ENCODE measurements around the gene OCIAD2. TPM values are rescaled to one million over a fixed set of nuclear protein-coding genes. Genes with fewer than 3 reads are reported as not detected.

Gene OCIAD2
- total RNA-seq, 1 experiment from 2014 or later, result 255 TPM

DNA sequence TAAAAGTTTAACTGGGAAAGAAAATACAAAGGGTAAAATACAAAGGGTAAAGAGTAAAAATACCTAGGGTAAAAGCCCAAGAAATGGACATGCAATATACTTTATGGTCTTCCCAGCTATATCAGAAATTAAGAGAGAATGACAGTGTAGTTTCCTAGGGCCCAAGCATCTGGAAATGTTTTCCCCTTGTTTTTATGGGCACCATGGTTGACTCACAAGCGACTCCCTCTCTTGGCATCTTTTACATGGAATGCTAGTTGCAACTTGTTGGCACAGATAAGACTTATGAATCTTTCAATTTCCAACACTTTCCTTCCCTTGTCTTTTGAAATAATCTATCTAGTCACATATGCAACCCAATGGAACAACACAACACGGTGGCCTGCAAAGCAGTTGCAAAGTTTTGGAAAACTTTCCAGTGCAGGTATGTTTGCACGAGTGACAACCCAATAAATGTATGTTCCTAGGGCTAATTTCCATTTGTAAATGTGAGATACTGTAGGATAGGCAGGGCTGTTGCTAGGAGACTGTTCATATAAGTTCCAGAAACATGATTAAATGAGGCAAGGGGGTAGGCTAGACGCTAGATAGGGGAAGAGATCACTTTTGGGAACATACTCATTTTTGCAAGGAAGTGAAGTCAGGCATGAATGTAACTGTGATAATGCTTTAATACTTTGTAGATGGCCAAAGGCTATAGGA lies 43.1 kb upstream of the OCIAD2 start:
- Histone ChIP-seq H3K9ac (ENCODE audit: low read length) (no peak overlapping the region; the same call in 1 of the 2 replicates), H3K79me2 (ENCODE audit: low read length) (no peaks in the 10 kb centered on the region), H3K27ac (ENCODE audit: low read length) (peak overlapping the region; percentile 73), H3K36me3 (ENCODE audit: low read depth, low read length) (no peaks in the 10 kb centered on the region), H3K27me3 (ENCODE audit: low read length) (no peaks in the 10 kb centered on the region), H3K9me2 (replicated peaks; ENCODE audit: low read length) (no peaks in the 10 kb centered on the region), H3K4me2 (ENCODE audit: low read length) (peak overlapping the region; percentile 35), H3K4me1 (ENCODE audit: insufficient read depth, low read length) (peaks cover 41% of the 10 kb centered on the region), H4K20me1 (ENCODE audit: low read length) (no peaks in the 10 kb centered on the region), H2AFZ (ENCODE audit: low read length) (peak overlapping the region; percentile 50; the same call in 1 of the 2 replicates), H3K4me3 (ENCODE audit: low read length) (no peak overlapping the region), H3F3A (ENCODE audit: low read length, unreplicated experiment) (peaks cover 10% of the 10 kb centered on the region), H3K9me3 (ENCODE audit: low read length) (no peaks in the 10 kb centered on the region)
- ATAC-seq, result peak; percentile 57
- peak; percentile 76 for DNase-seq
- no TSS peak for BruUV-seq (replicated peaks)
- POLR2A ChIA-PET (ENCODE audit: unreplicated experiment), result interaction anchor here (0.5 kb wide), 1 partner anchor 48 kb away, joined by 3 read pairs; no protein-coding TSS in a partner anchor
- CTCF ChIA-PET, result no interaction called here
- TF ChIP-seq EZH2phosphoT487 (IDR thresholded peaks at IDR 0.05; ENCODE audit: borderline replicate concordance, low read length), result no peak
- TF ChIP-seq, protein P1, sequence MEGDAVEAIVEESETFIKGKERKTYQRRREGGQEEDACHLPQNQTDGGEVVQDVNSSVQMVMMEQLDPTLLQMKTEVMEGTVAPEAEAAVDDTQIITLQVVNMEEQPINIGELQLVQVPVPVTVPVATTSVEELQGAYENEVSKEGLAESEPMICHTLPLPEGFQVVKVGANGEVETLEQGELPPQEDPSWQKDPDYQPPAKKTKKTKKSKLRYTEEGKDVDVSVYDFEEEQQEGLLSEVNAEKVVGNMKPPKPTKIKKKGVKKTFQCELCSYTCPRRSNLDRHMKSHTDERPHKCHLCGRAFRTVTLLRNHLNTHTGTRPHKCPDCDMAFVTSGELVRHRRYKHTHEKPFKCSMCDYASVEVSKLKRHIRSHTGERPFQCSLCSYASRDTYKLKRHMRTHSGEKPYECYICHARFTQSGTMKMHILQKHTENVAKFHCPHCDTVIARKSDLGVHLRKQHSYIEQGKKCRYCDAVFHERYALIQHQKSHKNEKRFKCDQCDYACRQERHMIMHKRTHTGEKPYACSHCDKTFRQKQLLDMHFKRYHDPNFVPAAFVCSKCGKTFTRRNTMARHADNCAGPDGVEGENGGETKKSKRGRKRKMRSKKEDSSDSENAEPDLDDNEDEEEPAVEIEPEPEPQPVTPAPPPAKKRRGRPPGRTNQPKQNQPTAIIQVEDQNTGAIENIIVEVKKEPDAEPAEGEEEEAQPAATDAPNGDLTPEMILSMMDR (conservative IDR thresholded peaks at IDR 0.05; ENCODE audit: low read depth, low read length), result no peak
- no peak for TF ChIP-seq EZH2 (IDR thresholded peaks at IDR 0.05; ENCODE audit: low read length, unreplicated experiment)
- intact Hi-C loops (cut with micrococcal nuclease), result no loop called here

DNA sequence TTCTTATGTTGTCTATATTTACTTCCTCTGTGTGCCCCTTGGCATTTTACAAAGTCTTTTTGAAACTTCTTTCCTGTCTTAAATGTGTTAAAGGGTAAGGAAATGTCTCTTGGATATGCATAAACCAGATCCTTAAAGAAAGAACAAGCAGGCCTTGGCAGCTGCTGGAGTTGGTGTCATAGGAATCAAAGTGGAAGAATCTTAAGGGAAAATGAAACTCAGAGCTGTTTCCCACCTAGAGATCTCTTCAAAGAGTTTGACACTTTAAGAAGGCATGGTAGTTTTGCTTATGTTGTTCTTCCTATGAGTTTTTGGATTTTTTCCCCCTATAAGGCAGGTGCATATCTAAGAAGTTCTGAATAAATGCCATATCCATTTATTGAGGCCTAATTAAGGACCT lies 42.5 kb upstream of the OCIAD2 start:
- ATAC-seq, result no peak
- H4K20me1 ChIP-seq (ENCODE audit: low read length), result no peaks in the 10 kb centered on the region
- POLR2A ChIA-PET (ENCODE audit: unreplicated experiment), result no interaction called here
- H2AFZ ChIP-seq (ENCODE audit: low read length), result peak overlapping the region; percentile 50; the same call in 1 of the 2 replicates
- H3K4me1 ChIP-seq (ENCODE audit: insufficient read depth, low read length), result peaks cover 39% of the 10 kb centered on the region
- DNase-seq, result no peak
- intact Hi-C loops (cut with micrococcal nuclease), result no loop called here
- H3F3A ChIP-seq (ENCODE audit: low read length, unreplicated experiment), result peaks cover 10% of the 10 kb centered on the region
- no peak overlapping the region; the same call in 1 of the 2 replicates for H3K9ac ChIP-seq (ENCODE audit: low read length)
- no TSS peak for BruUV-seq (replicated peaks)
- peak overlapping the region; percentile 35 for H3K4me2 ChIP-seq (ENCODE audit: low read length)
- no peaks in the 10 kb centered on the region for H3K79me2 ChIP-seq (ENCODE audit: low read length)
- no peaks in the 10 kb centered on the region for H3K9me2 ChIP-seq (replicated peaks; ENCODE audit: low read length)
- H3K27ac ChIP-seq (ENCODE audit: low read length), result peak overlapping the region; percentile 73
- no peak overlapping the region for H3K4me3 ChIP-seq (ENCODE audit: low read length)
- no peaks in the 10 kb centered on the region for H3K9me3 ChIP-seq (ENCODE audit: low read length)
- TF ChIP-seq EZH2 (IDR thresholded peaks at IDR 0.05; ENCODE audit: low read length, unreplicated experiment), result no peak
- TF ChIP-seq, protein P1 (conservative IDR thresholded peaks at IDR 0.05; ENCODE audit: low read depth, low read length), result no peak
- TF ChIP-seq EZH2phosphoT487 (IDR thresholded peaks at IDR 0.05; ENCODE audit: borderline replicate concordance, low read length), result no peak
- no peaks in the 10 kb centered on the region for H3K36me3 ChIP-seq (ENCODE audit: low read depth, low read length)
- CTCF ChIA-PET, result no interaction called here
- H3K27me3 ChIP-seq (ENCODE audit: low read length), result no peaks in the 10 kb centered on the region

DNA sequence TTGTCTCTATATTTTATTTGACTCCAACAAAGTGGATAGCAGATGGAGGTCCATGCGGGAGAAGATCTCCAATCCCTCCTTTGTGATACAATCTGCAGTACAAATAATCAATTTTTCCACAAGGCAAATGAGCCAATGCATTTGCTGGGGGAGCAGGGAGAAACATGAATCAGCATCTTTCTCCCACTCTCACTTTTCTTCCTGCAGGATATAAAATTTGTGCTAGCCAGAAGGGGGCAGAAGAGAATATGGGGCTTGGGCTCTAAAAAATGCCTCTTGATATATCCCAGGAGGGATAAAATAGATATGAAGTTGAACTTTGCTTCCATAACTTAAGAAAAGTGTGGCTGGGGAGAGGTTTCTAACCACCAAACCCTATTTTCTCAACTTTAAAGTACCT lies 41.2 kb upstream of the OCIAD2 start:
- CTCF ChIA-PET, result no interaction called here
- Histone ChIP-seq H3K4me1 (ENCODE audit: insufficient read depth, low read length) (peaks cover 37% of the 10 kb centered on the region), H2AFZ (ENCODE audit: low read length) (no peak overlapping the region), H3K27ac (ENCODE audit: low read length) (no peak overlapping the region), H3K36me3 (ENCODE audit: low read depth, low read length) (no peaks in the 10 kb centered on the region), H3F3A (ENCODE audit: low read length, unreplicated experiment) (peaks cover 10% of the 10 kb centered on the region), H3K9me3 (ENCODE audit: low read length) (no peaks in the 10 kb centered on the region), H3K9me2 (replicated peaks; ENCODE audit: low read length) (no peaks in the 10 kb centered on the region), H4K20me1 (ENCODE audit: low read length) (no peaks in the 10 kb centered on the region), H3K27me3 (ENCODE audit: low read length) (no peaks in the 10 kb centered on the region), H3K4me3 (ENCODE audit: low read length) (no peak overlapping the region), H3K4me2 (ENCODE audit: low read length) (no peak overlapping the region), H3K9ac (ENCODE audit: low read length) (no peak overlapping the region), H3K79me2 (ENCODE audit: low read length) (no peaks in the 10 kb centered on the region)
- POLR2A ChIA-PET (ENCODE audit: unreplicated experiment), result no interaction called here
- no peak for TF ChIP-seq EZH2 (IDR thresholded peaks at IDR 0.05; ENCODE audit: low read length, unreplicated experiment)
- TF ChIP-seq, protein P1 (conservative IDR thresholded peaks at IDR 0.05; ENCODE audit: low read depth, low read length), result no peak; the same call in 1 of the 2 replicates
- no peak for TF ChIP-seq EZH2phosphoT487 (IDR thresholded peaks at IDR 0.05; ENCODE audit: borderline replicate concordance, low read length)
- BruUV-seq (replicated peaks), result no TSS peak
- ATAC-seq, result no peak
- no peak for DNase-seq
- intact Hi-C loops (cut with micrococcal nuclease), result no loop called here
